HepG2 (cell line): ENCODE measurements around the gene PRELID2. TPM values are rescaled to one million over a fixed set of nuclear protein-coding genes. Genes with fewer than 3 reads are reported as not detected.

Source experiments
- ATAC-seq: fragments of 200-7000 bp; cut with Tn5 transposase; 3 replicates; pipeline ENCODE4 v1.9.1; 2020; ENCODE audit warnings: mild to moderate bottlenecking, moderate library complexity
- BruUV-seq: library from RNA; stranded (reverse); fragments of 400-500 nt; replicated peaks from 2 replicates; lab custom pipeline; 2021; lab: Mats Ljungman, UMichigan
- CTCF ChIA-PET: fragments of 300-600 bp; formaldehyde crosslinking; extraction: SDS; loops from one replicate; lab custom pipeline; 2021; ENCODE audit warnings: low total read pairs, inconsistent platforms, low intra/inter-chr PET ratio; lab: Yijun Ruan, JAX
- POLR2A ChIA-PET: fragments of 350-600 bp; sonication (Branson Sonifier 250); formaldehyde crosslinking; loops from one replicate; lab custom pipeline; 2020; ENCODE audit warnings: antibody characterized with exemption, inconsistent platforms; lab: Yijun Ruan, JAX
- DNase-seq: peaks from one replicate; pipeline ENCODE4 v3.0.0-alpha.2; 2015; ENCODE audit warnings: low spot score
- FAIRE-seq: peaks from 3 replicates; lab custom pipeline; 2011; peaks lifted over from hg19 to GRCh38; lab: Jason Lieb, UNC
- H2AFZ ChIP-seq: one replicate; pipeline ENCODE4 v1.6.1; 2011; ENCODE audit warnings: low read length, inconsistent platforms
- H3K27ac ChIP-seq: fragments of 300-600 bp; 3 replicates; pipeline ENCODE4 v1.8.0; 2011; ENCODE audit warnings: mixed run types, mild to moderate bottlenecking, mixed read lengths, low read length, inconsistent platforms; ENCODE audit not compliant: insufficient read depth; ENCODE audit errors: extremely low read length
- H3K27me3 ChIP-seq, 2 experiments: fragments of 200-600 bp in 1 of 2; 2 replicates in 1 of 2; 3 replicates in 1 of 2; pipeline versions ENCODE4 v1.6.0 to v1.8.0; 2011; ENCODE audit warnings: low read length in 2 of 2, mild to moderate bottlenecking in 2 of 2, moderate library complexity in 2 of 2, inconsistent platforms in 1 of 2; ENCODE audit not compliant: insufficient read depth in 2 of 2, control insufficient read depth in 1 of 2
- H3K36me3 ChIP-seq, 2 experiments: fragments of 200-600 bp in 1 of 2; replicated peaks in 1 of 2; 2 replicates in 1 of 2; 3 replicates in 1 of 2; pipeline versions ENCODE4 v1.5.1 to v1.8.0; 2011; ENCODE audit warnings: low read length in 2 of 2, inconsistent platforms in 1 of 2; ENCODE audit not compliant: insufficient read depth in 2 of 2, control insufficient read depth in 1 of 2
- H3K4me1 ChIP-seq: 2 replicates; pipeline ENCODE4 v1.5.1; 2012; ENCODE audit warnings: low read length, inconsistent platforms; ENCODE audit not compliant: insufficient read depth
- H3K4me2 ChIP-seq: 2 replicates; pipeline ENCODE4 v1.6.0; 2011; ENCODE audit warnings: low read depth, low read length, inconsistent platforms
- H3K4me3 ChIP-seq, 3 experiments: fragments of 200-600 bp in 1 of 3; sonication (generic), shearing (Covaris generic) in 1 of 3; replicated peaks in 1 of 3; 2 replicates each; pipeline ENCODE4 v1.5.1; 2011 to 2016; ENCODE audit warnings: low read length in 3 of 3, inconsistent platforms in 2 of 3, low read depth in 2 of 3, mild to moderate bottlenecking in 2 of 3, control low read depth in 1 of 3, mixed read lengths in 1 of 3; ENCODE audit not compliant: insufficient read depth in 1 of 3
- H3K79me2 ChIP-seq: one replicate; pipeline ENCODE4 v1.6.1; 2011; ENCODE audit warnings: low read length, inconsistent platforms; ENCODE audit not compliant: insufficient read depth
- H3K9ac ChIP-seq: 2 replicates; pipeline ENCODE4 v1.6.0; 2011; ENCODE audit warnings: mild to moderate bottlenecking, low read depth, low read length, inconsistent platforms; ENCODE audit not compliant: insufficient read depth
- H3K9me3 ChIP-seq: 2 replicates; pipeline ENCODE4 v1.5.1; 2012; ENCODE audit warnings: mild to moderate bottlenecking, low read length
- H4K20me1 ChIP-seq: 2 replicates; pipeline ENCODE4 v1.6.0; 2011; ENCODE audit warnings: inconsistent platforms, mild to moderate bottlenecking, low read length, moderate library complexity; ENCODE audit not compliant: insufficient read depth
- CEBPB ChIP-seq: IDR thresholded peaks from 2 replicates; pipeline ENCODE4 v1.6.1; 2011; ENCODE audit warnings: low read depth, low read length, improper control_type of control experiment, borderline replicate concordance
- MEIS1 ChIP-seq: sonication (generic); formaldehyde crosslinking; IDR thresholded peaks from 2 replicates; pipeline ENCODE4 v1.9.0; 2021; ENCODE audit warnings: mild to moderate bottlenecking, missing genetic modification reagents, moderate library complexity, borderline replicate concordance
- NR2C2 ChIP-seq: sonication (generic); formaldehyde crosslinking; IDR thresholded peaks from 2 replicates; pipeline ENCODE4 v1.4.0; 2020; ENCODE audit warnings: missing genetic modification reagents, mild to moderate bottlenecking, moderate library complexity, borderline replicate concordance
- NR3C1 ChIP-seq: sonication (generic); formaldehyde crosslinking; IDR thresholded peaks from 2 replicates; pipeline ENCODE4 v1.4.0; 2020; ENCODE audit warnings: missing genetic modification reagents
- TOE1 ChIP-seq: sonication (generic); formaldehyde crosslinking; IDR thresholded peaks from 2 replicates; pipeline ENCODE4 v1.4.0; 2020; ENCODE audit warnings: mild to moderate bottlenecking, missing genetic modification reagents
- WGBS: methylation state at CpG from one replicate; pipeline ENCODE4 v1.1.6; 2017; ENCODE audit warnings: low lambda C conversion rate; 5-methylcytosine and 5-hydroxymethylcytosine counted together
- in situ Hi-C: cut with HindIII; loops from 2 replicates; pipeline ENCODE4 v1.10.0; 2017; ENCODE audit warnings: low pct_unique_long_range_greater_than_20kb; ENCODE audit not compliant: extremely low pct_ligation_motif_present
- intact Hi-C: fragments of 100-400 bp; cut with micrococcal nuclease; formaldehyde crosslinking; loops from one replicate; pipeline ENCODE4 v1.10.0; 2022; ENCODE audit not compliant: unreplicated experiment
- polyA plus RNA-seq, 8 experiments: library from polyadenylated mRNA; depleted of rRNA in 3 of 8; stranded (reverse) in 7 of 8; unstranded in 1 of 8; fragments of >200 nt; fragmentation: Illumina TruSeq in 4 of 8; extraction: Trizol in 4 of 8; gene quantifications; 2 replicates each; pipeline versions ENCODE4 v1.2.1 to v1.2.3, GENCODE V29; 2011 to 2016; ENCODE audit warnings: low read depth in 4 of 8, missing spikeins in 1 of 8, mixed read lengths in 1 of 8; ENCODE audit not compliant: insufficient read depth in 1 of 8
- total RNA-seq, 5 experiments: library from RNA; depleted of rRNA; stranded (reverse); fragments of >200 nt; fragmentation: Illumina TruSeq; extraction: Trizol; gene quantifications; 2 replicates each; pipeline ENCODE4 v1.2.3, GENCODE V29; 2016; ENCODE audit warnings: low read depth in 1 of 5
- TF ChIP-seq, protein P1 (sequence below): sonication (generic); formaldehyde crosslinking; IDR thresholded peaks from 2 replicates; pipeline ENCODE4 v1.4.0; 2020; ENCODE audit warnings: missing genetic modification reagents

The PRELID2 gene
- total and polyA plus RNA-seq, 2 of the 13 experiments (the other 11 are each of a cell fraction or from before 2014, with no cell fraction given): 10.0 to 22.9 TPM

DNA sequence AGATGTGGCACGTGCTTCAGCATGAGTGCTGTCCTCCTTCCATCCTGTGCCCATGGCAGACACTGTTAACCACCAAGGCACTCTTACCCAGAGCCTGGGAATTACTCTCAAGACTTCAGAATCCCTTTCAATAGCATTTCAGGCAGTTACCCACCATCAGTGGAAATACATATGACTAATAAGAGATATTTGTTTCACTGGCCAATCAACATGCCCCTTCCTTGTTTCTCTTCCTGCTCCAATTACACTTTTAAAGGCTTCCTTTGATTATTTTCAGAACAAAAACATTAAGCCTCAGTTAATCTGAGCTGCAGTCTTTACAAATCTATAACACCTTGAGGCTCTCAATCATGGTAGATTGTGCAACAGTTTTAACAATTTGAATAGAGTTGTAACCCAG is 70.8 kb downstream of the PRELID2 start:
- POLR2A ChIA-PET: no interaction called here
- CTCF ChIA-PET: no interaction called here

More for the DNA sequence above, 70.8 kb downstream of the PRELID2 start:
- WGBS: 100% methylated on average over 1 of the region's 1 CpG
- intact Hi-C loops (no loop called here), in situ Hi-C loops (no loop called here)
- no peak for FAIRE-seq
- Histone ChIP-seq H3K9ac (no peak overlapping the region), H3K4me3 (no peak overlapping the region), H3K9me3 (no peaks in the 10 kb centered on the region), H3K79me2 (no peaks in the 10 kb centered on the region), H3K4me2 (no peak overlapping the region), H3K36me3 (peaks cover 1 to 9% of the 10 kb centered on the region in 2 experiments; a peak in 1 of 5 replicates), H3K4me1 (no peaks in the 10 kb centered on the region), H3K27me3 (no peaks in the 10 kb centered on the region), H3K27ac (no peak overlapping the region), H4K20me1 (no peaks in the 10 kb centered on the region), H2AFZ (no peak overlapping the region)
- no peak for ATAC-seq
- BruUV-seq: no TSS peak
- TF ChIP-seq CEBPB (peak; percentile 41; the same call in 1 of the 2 replicates), NR2C2 (no peak), NR3C1 (no peak), MEIS1 (CRISPR knock-in tag) (no peak), TOE1 (CRISPR knock-in tag) (no peak)
- TF ChIP-seq, protein P1, sequence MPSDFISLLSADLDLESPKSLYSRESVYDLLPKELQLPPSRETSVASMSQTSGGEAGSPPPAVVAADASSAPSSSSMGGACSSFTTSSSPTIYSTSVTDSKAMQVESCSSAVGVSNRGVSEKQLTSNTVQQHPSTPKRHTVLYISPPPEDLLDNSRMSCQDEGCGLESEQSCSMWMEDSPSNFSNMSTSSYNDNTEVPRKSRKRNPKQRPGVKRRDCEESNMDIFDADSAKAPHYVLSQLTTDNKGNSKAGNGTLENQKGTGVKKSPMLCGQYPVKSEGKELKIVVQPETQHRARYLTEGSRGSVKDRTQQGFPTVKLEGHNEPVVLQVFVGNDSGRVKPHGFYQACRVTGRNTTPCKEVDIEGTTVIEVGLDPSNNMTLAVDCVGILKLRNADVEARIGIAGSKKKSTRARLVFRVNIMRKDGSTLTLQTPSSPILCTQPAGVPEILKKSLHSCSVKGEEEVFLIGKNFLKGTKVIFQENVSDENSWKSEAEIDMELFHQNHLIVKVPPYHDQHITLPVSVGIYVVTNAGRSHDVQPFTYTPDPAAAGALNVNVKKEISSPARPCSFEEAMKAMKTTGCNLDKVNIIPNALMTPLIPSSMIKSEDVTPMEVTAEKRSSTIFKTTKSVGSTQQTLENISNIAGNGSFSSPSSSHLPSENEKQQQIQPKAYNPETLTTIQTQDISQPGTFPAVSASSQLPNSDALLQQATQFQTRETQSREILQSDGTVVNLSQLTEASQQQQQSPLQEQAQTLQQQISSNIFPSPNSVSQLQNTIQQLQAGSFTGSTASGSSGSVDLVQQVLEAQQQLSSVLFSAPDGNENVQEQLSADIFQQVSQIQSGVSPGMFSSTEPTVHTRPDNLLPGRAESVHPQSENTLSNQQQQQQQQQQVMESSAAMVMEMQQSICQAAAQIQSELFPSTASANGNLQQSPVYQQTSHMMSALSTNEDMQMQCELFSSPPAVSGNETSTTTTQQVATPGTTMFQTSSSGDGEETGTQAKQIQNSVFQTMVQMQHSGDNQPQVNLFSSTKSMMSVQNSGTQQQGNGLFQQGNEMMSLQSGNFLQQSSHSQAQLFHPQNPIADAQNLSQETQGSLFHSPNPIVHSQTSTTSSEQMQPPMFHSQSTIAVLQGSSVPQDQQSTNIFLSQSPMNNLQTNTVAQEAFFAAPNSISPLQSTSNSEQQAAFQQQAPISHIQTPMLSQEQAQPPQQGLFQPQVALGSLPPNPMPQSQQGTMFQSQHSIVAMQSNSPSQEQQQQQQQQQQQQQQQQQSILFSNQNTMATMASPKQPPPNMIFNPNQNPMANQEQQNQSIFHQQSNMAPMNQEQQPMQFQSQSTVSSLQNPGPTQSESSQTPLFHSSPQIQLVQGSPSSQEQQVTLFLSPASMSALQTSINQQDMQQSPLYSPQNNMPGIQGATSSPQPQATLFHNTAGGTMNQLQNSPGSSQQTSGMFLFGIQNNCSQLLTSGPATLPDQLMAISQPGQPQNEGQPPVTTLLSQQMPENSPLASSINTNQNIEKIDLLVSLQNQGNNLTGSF (CRISPR knock-in tag): no peak
- no peak for DNase-seq
